MCF 10A (cell line): Measurements from ENCODE around the gene HERPUD1. TPM values are rescaled to one million over a fixed set of nuclear protein-coding genes. Genes with fewer than 3 reads are reported as not detected.

Source experiments
- BruUV-seq: library from RNA; stranded (reverse); fragments of 400-500 nt; replicated peaks from 2 replicates; lab custom pipeline; 2021; lab: Mats Ljungman, UMichigan
- CTCF ChIA-PET: fragments of 300-600 bp; sonication (Branson Sonifier 250); formaldehyde crosslinking; extraction: SDS; loops from one replicate; lab custom pipeline; 2021; ENCODE audit warnings: antibody characterized with exemption, inconsistent platforms; lab: Yijun Ruan, JAX
- POLR2A ChIA-PET: fragments of 300-600, 350-650 bp; sonication (Branson Sonifier 250); formaldehyde crosslinking; extraction: SDS; loops from one replicate; lab custom pipeline; 2020; ENCODE audit warnings: antibody characterized with exemption, inconsistent platforms; lab: Yijun Ruan, JAX
- DNase-seq: peaks from one replicate; pipeline ENCODE4 v3.0.0-alpha.2; 2018; ENCODE audit not compliant: unreplicated experiment
- H3K27ac Mint-ChIP-seq: one replicate; pipeline ENCODE4 v1.8.0; 2022; ENCODE audit warnings: mild to moderate bottlenecking, low read depth, mixed read lengths; ENCODE audit not compliant: unreplicated experiment
- H3K27me3 Mint-ChIP-seq: one replicate; pipeline ENCODE4 v1.8.0; 2022; ENCODE audit warnings: mixed read lengths; ENCODE audit not compliant: insufficient read depth, unreplicated experiment
- H3K36me3 Mint-ChIP-seq: one replicate; pipeline ENCODE4 v1.8.0; 2022; ENCODE audit warnings: mild to moderate bottlenecking, moderate library complexity, mixed read lengths; ENCODE audit not compliant: insufficient read depth, unreplicated experiment
- H3K4me1 Mint-ChIP-seq: one replicate; pipeline ENCODE4 v1.8.0; 2022; ENCODE audit warnings: mixed read lengths; ENCODE audit not compliant: insufficient read depth, unreplicated experiment
- H3K4me3 Mint-ChIP-seq: one replicate; pipeline ENCODE4 v1.8.0; 2022; ENCODE audit warnings: mild to moderate bottlenecking, moderate library complexity, mixed read lengths; ENCODE audit not compliant: unreplicated experiment
- H3K9me3 Mint-ChIP-seq: one replicate; pipeline ENCODE4 v1.8.0; 2022; ENCODE audit warnings: mixed read lengths; ENCODE audit not compliant: unreplicated experiment
- intact Hi-C: fragments of 100-400 bp; cut with micrococcal nuclease; formaldehyde crosslinking; loops from 2 replicates; pipeline ENCODE4 v1.14.1; 2022
- microRNA-seq: library from miRNA; unstranded; fragments of <30 nt; microRNA quantifications from one replicate; pipeline ENCODE4 v1.2.0, GENCODE V29; 2022
- total RNA-seq: library from RNA; stranded (reverse); gene quantifications from 2 replicates; pipeline ENCODE4 v1.2.3, GENCODE V29; 2022
- TF ChIP-seq, protein P1 (sequence below): fragments of 200-600 bp; IDR thresholded peaks from one replicate; pipeline ENCODE4 v1.8.0; 2022; ENCODE audit warnings: antibody characterized with exemption, mild to moderate bottlenecking; ENCODE audit not compliant: unreplicated experiment

HERPUD1 gene
- total RNA-seq, 1 experiment from 2014 or later = 201 TPM

DNA sequence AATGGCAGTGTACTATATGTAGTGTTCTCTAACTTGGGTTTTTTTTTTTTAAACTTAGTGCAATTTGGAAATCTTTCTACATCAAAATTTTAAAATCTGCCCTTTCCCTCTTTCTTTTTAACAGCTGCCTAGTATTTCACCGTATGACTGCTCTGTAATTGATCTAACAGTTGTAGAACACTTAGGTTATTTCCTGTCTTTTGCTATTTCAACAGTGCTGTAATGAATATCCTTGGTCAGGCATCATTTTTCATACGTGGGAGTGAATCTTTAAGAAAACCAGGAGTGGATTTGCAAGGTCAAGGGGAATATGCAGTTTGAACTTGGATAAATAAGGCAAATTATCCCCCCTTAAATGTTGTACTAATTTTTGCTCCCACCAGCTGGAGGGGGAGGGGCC lies 61.3 kb downstream of the HERPUD1 start:
- ChIA-PET POLR2A (interaction anchor here (1.5 kb wide), 1 partner anchor 62 kb away, joined by 4 read pairs; no protein-coding TSS in a partner anchor), CTCF (interaction anchor here (0.6 kb wide), 1 partner anchor 69 kb away, joined by 3 read pairs; no protein-coding TSS in a partner anchor)
- BruUV-seq = no TSS peak
- no peak for DNase-seq
- Mint-ChIP-seq H3K27me3 (no peaks in the 10 kb centered on the region), H3K4me3 (no peak overlapping the region), H3K36me3 (no peaks in the 10 kb centered on the region), H3K4me1 (peaks cover 15% of the 10 kb centered on the region), H3K9me3 (no peaks in the 10 kb centered on the region), H3K27ac (no peak overlapping the region)
- intact Hi-C loops = no loop called here
- TF ChIP-seq, protein P1, sequence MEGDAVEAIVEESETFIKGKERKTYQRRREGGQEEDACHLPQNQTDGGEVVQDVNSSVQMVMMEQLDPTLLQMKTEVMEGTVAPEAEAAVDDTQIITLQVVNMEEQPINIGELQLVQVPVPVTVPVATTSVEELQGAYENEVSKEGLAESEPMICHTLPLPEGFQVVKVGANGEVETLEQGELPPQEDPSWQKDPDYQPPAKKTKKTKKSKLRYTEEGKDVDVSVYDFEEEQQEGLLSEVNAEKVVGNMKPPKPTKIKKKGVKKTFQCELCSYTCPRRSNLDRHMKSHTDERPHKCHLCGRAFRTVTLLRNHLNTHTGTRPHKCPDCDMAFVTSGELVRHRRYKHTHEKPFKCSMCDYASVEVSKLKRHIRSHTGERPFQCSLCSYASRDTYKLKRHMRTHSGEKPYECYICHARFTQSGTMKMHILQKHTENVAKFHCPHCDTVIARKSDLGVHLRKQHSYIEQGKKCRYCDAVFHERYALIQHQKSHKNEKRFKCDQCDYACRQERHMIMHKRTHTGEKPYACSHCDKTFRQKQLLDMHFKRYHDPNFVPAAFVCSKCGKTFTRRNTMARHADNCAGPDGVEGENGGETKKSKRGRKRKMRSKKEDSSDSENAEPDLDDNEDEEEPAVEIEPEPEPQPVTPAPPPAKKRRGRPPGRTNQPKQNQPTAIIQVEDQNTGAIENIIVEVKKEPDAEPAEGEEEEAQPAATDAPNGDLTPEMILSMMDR = no peak

GRCh38 chr16:56994311-56994710 lies 62.4 kb downstream of the HERPUD1 start:
- BruUV-seq = no TSS peak
- no peak for DNase-seq
- no peak overlapping the region for H3K27ac Mint-ChIP-seq
- POLR2A ChIA-PET = no interaction called here
- intact Hi-C loops = no loop called here
- H3K36me3 Mint-ChIP-seq = no peaks in the 10 kb centered on the region
- CTCF ChIA-PET = no interaction called here
- TF ChIP-seq, protein P1 = no peak
- H3K4me1 Mint-ChIP-seq = peaks cover 7% of the 10 kb centered on the region
- H3K4me3 Mint-ChIP-seq = no peak overlapping the region
- H3K9me3 Mint-ChIP-seq = no peaks in the 10 kb centered on the region
- no peaks in the 10 kb centered on the region for H3K27me3 Mint-ChIP-seq

Small RNA genes lying within 50 kb of the gene (microRNA-seq; reads per million reads assigned to microRNA genes)
- not detected for gene MIR6863

Other genes with a start within 250 kb of the HERPUD1 start
- gene MT1X, start 249.7 kb upstream of the HERPUD1 start, total RNA-seq = 79.3 and 108 TPM in 2 replicates
- 53.9 and 60.2 TPM in 2 replicates for gene NUP93, start 202.0 kb upstream of the HERPUD1 start, total RNA-seq
- not detected in 2 replicates for gene SLC12A3, start 66.9 kb upstream of the HERPUD1 start, total RNA-seq
- not detected in 2 replicates for gene CETP, start 29.8 kb downstream of the HERPUD1 start, total RNA-seq
- 8.0 and 14.5 TPM in 2 replicates for gene NLRC5, start 57.4 kb downstream of the HERPUD1 start, total RNA-seq
- 6.7 and 9.6 TPM in 2 replicates for gene CPNE2, start 160.4 kb downstream of the HERPUD1 start, total RNA-seq